Nephron (organoid): ENCODE measurements around the gene PRSS21.
A peak's percentile ranks its signal among the peaks of the same experiment; 100 is the strongest.

Source experiments
- H3K27ac Mint-ChIP-seq, 3 experiments: 2 replicates each; pipeline ENCODE4 v1.8.0; 2020; ENCODE audit warnings: mixed read lengths in 3 of 3, mild to moderate bottlenecking in 2 of 3, moderate library complexity in 1 of 3
- H3K27me3 Mint-ChIP-seq: 2 replicates; pipeline ENCODE4 v1.8.0; 2021; ENCODE audit warnings: low read depth, mild to moderate bottlenecking, moderate library complexity, mixed read lengths
- H3K36me3 Mint-ChIP-seq: 2 replicates; pipeline ENCODE4 v1.8.0; 2020; ENCODE audit warnings: low read depth, mixed read lengths
- H3K4me1 Mint-ChIP-seq: 2 replicates; pipeline ENCODE4 v1.8.0; 2020; ENCODE audit warnings: mixed read lengths
- H3K4me3 Mint-ChIP-seq, 3 experiments: 2 replicates each; pipeline ENCODE4 v1.8.0; 2020; ENCODE audit warnings: mild to moderate bottlenecking in 3 of 3, mixed read lengths in 3 of 3, moderate library complexity in 2 of 3
- H3K9me3 Mint-ChIP-seq: 2 replicates; pipeline ENCODE4 v1.8.0; 2020; ENCODE audit warnings: mixed read lengths
- CTCF ChIP-seq, 3 experiments: fragments of 200-600 bp; sonication (generic); IDR thresholded peaks; one replicate each; pipeline ENCODE4 v1.5.0; 2021; ENCODE audit warnings: antibody characterized with exemption in 3 of 3; ENCODE audit not compliant: unreplicated experiment in 3 of 3

Gene PRSS21

GRCh38 chr16:2836646-2837508, 19.8 kb downstream of the PRSS21 start:
- H3K4me1 Mint-ChIP-seq, result no peaks in the 10 kb centered on the region
- peak overlapping the region in 1 of 3 experiments; percentile 4 for H3K27ac Mint-ChIP-seq
- H3K9me3 Mint-ChIP-seq, result no peaks in the 10 kb centered on the region
- no peaks in the 10 kb centered on the region for H3K36me3 Mint-ChIP-seq
- H3K27me3 Mint-ChIP-seq, result peaks cover 40% of the 10 kb centered on the region
- H3K4me3 Mint-ChIP-seq, result no peak overlapping the region
- TF ChIP-seq CTCF (IDR thresholded peaks at IDR 0.05; ENCODE audit: unreplicated experiment in 3 of 3), result no peak

GRCh38 chr16:2838928-2839327, 21.9 kb downstream of the PRSS21 start:
- H3K27ac Mint-ChIP-seq, result no peak overlapping the region
- H3K4me3 Mint-ChIP-seq, result no peak overlapping the region
- peak; percentile 86 to 92 (median 87) for TF ChIP-seq CTCF (IDR thresholded peaks at IDR 0.05; ENCODE audit: unreplicated experiment in 3 of 3)
- H3K9me3 Mint-ChIP-seq, result no peaks in the 10 kb centered on the region
- H3K4me1 Mint-ChIP-seq, result no peaks in the 10 kb centered on the region
- peaks cover 47% of the 10 kb centered on the region for H3K27me3 Mint-ChIP-seq
- H3K36me3 Mint-ChIP-seq, result no peaks in the 10 kb centered on the region

- Mint-ChIP-seq H3K4me3 (no peak overlapping the region), H3K27ac (no peak overlapping the region), H3K9me3 (no peaks in the 10 kb centered on the region), H3K4me1 (no peaks in the 10 kb centered on the region), H3K27me3 (peaks cover 40% of the 10 kb centered on the region), H3K36me3 (no peaks in the 10 kb centered on the region)
- no peak for TF ChIP-seq CTCF (IDR thresholded peaks at IDR 0.05; ENCODE audit: unreplicated experiment in 3 of 3)
Measured at GRCh38 chr16:2839650-2840450, 22.8 kb downstream of the PRSS21 start.

GRCh38 chr16:2840914-2841313, 23.9 kb downstream of the PRSS21 start:
- no peak for TF ChIP-seq CTCF (IDR thresholded peaks at IDR 0.05; ENCODE audit: unreplicated experiment in 3 of 3)

GRCh38 chr16:2841606-2842339, 24.7 kb downstream of the PRSS21 start:
- Mint-ChIP-seq H3K27me3 (peaks cover 40% of the 10 kb centered on the region), H3K9me3 (no peaks in the 10 kb centered on the region), H3K4me1 (no peaks in the 10 kb centered on the region), H3K27ac (no peak overlapping the region), H3K36me3 (no peaks in the 10 kb centered on the region), H3K4me3 (no peak overlapping the region)
- TF ChIP-seq CTCF (IDR thresholded peaks at IDR 0.05; ENCODE audit: unreplicated experiment in 3 of 3), result no peak

More at GRCh38 chr16:2840914-2841313, 23.9 kb downstream of the PRSS21 start:
- Mint-ChIP-seq H3K9me3 (no peaks in the 10 kb centered on the region), H3K27ac (no peak overlapping the region), H3K27me3 (peaks cover 42% of the 10 kb centered on the region), H3K36me3 (no peaks in the 10 kb centered on the region), H3K4me1 (no peaks in the 10 kb centered on the region), H3K4me3 (no peak overlapping the region)
